ENCODE data around the gene TFDP3.

Gene TFDP3

DNA sequence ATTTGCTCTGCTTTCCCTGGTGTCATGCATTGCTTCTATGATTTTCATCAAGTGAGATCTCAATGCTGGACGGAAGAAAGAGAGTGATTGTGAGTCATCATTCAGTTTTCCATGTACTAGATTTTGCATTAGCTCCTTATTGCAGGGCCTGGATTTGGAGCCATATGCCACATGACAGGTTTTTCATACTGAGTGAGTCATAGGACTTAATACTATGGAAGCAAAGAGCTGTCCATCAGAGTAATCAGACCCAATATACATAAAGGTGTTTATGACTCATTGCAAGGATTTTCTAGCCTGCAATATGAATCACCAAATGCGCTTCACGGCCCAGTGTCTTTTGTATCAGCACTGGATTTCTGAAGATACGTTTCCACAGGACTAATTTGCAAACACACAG, 11.2 kb upstream of the TFDP3 start:
- H3K4me1 ChIP-seq (ENCODE audit: control insufficient read depth, insufficient read depth, low read length), result no peaks in the 10 kb centered on the region
- H3K4me3 ChIP-seq (ENCODE audit: low read length), result no peak overlapping the region
- H3K27me3 ChIP-seq (ENCODE audit: control insufficient read depth, insufficient read depth, low read length), result no peaks in the 10 kb centered on the region
- H3K9ac ChIP-seq (ENCODE audit: low read length), result no peak overlapping the region
- H3K36me3 ChIP-seq (ENCODE audit: control insufficient read depth, insufficient read depth, low read length), result no peaks in the 10 kb centered on the region
- no peak overlapping the region for H3K27ac ChIP-seq (ENCODE audit: low read depth, low read length)

DNA sequence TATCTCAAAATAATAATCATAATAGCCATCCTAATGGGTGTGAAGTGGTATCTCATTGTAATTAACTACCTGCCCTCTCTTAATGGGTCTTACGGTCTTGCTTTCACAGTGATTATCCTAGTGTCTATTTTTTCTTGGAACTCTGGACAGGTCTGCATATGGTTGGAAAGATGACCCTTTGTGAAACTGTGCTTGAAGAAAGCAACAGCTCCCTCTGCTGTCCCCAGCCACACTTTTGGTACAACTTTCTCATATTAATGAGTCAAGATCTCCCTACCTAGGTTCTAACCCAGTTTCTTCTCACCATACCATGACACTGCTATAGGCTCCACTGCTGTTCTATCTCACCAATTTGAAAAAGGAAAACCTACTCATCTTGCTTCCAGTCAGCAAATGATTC, 2.4 kb downstream of the TFDP3 start:
- Histone ChIP-seq H3K4me1 (ENCODE audit: control insufficient read depth, insufficient read depth, low read length) (no peaks in the 10 kb centered on the region), H3K27ac (ENCODE audit: low read depth, low read length) (no peak overlapping the region), H3K9ac (ENCODE audit: low read length) (no peak overlapping the region), H3K36me3 (ENCODE audit: control insufficient read depth, insufficient read depth, low read length) (no peaks in the 10 kb centered on the region), H3K27me3 (ENCODE audit: control insufficient read depth, insufficient read depth, low read length) (no peaks in the 10 kb centered on the region), H3K4me3 (ENCODE audit: low read length) (no peak overlapping the region)

DNA sequence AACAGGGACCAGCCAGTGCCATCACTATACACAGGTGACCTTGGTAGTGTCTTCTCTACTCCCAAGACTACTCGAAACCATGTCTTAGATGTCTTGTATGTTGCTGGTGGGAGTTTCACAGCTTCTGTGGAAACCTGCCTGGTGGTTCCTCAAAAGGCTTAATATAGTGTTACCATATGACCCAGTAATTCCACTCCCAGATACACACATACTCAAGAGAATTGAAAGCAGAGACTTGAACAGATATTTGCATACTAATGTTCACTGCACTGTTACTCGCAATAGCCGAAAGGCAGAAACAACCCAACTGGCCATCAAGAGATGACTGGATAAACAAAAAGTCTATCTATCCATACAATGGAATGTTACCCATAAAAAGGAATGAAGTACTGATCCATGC, 3.1 kb downstream of the TFDP3 start:
- no peak overlapping the region for H3K4me3 ChIP-seq (ENCODE audit: low read length)
- no peaks in the 10 kb centered on the region for H3K27me3 ChIP-seq (ENCODE audit: control insufficient read depth, insufficient read depth, low read length)
- H3K36me3 ChIP-seq (ENCODE audit: control insufficient read depth, insufficient read depth, low read length), result no peaks in the 10 kb centered on the region
- H3K4me1 ChIP-seq (ENCODE audit: control insufficient read depth, insufficient read depth, low read length), result no peaks in the 10 kb centered on the region
- no peak overlapping the region for H3K27ac ChIP-seq (ENCODE audit: low read depth, low read length)
- no peak overlapping the region for H3K9ac ChIP-seq (ENCODE audit: low read length)

DNA sequence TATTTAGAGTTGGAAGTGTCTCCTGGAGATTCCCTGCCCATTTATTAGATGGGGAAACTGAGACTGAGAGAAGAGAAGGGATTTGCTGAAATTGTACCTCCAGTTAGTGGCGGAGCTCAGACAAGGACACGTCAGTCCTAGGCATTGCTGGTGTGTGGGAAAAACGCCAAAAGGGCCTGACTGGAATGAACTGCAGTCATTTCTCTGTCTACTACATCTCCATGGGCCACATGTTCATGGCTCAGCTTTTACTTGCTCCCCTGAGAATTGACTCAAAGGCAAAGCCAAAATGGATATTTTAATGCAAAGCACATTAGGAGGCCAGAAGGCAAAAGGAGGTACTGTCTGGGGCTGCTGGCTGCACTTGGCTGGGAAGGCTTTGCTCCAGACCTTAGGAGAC, 3.9 kb downstream of the TFDP3 start:
- no peak overlapping the region for H3K27ac ChIP-seq (ENCODE audit: low read depth, low read length)
- H3K27me3 ChIP-seq (ENCODE audit: control insufficient read depth, insufficient read depth, low read length), result no peaks in the 10 kb centered on the region
- H3K4me1 ChIP-seq (ENCODE audit: control insufficient read depth, insufficient read depth, low read length), result no peaks in the 10 kb centered on the region
- no peak overlapping the region for H3K9ac ChIP-seq (ENCODE audit: low read length)
- H3K36me3 ChIP-seq (ENCODE audit: control insufficient read depth, insufficient read depth, low read length), result no peaks in the 10 kb centered on the region
- H3K4me3 ChIP-seq (ENCODE audit: low read length), result no peak overlapping the region

DNA sequence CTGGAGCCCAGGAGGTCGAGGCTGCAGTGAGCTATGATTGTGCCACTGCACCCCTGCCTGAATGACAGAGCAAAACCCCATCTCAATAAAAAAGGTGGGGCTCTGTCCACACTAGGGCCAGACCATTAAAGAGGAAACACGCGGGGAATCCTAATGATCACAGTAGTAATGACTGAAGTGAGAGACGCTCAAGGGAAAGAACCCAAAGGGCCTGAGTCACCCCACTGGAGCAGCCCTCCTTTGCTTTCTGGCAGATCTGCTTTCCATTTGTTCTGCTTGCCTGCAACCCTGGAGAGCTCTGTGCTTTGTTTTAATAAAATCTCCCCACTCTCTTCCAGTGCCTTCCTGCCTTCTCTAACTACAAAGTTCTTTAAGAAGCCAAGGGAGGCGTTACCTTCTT, 5.0 kb downstream of the TFDP3 start:
- H3K9ac ChIP-seq (ENCODE audit: low read length), result no peak overlapping the region

DNA sequence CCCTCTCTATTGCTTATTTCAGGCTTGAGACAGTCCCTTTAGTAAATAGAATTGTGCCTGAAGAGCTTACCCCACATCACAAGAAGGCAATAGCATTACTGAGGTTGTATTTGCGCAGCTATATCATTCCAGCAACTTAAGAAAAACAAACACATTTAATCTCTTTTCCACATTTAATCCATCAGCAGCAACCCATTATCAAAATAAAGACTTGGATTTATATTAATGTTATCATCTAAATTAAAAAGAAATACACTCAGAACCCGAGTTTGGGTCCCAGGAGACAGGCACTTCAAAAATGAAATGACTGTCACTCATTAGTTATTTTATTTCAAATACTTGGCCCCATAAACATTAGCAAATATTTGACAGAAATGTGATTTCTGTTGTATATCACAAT, 10.4 kb downstream of the TFDP3 start:
- Histone ChIP-seq H3K36me3 (ENCODE audit: control insufficient read depth, insufficient read depth, low read length) (no peaks in the 10 kb centered on the region), H3K27ac (ENCODE audit: low read depth, low read length) (no peak overlapping the region), H3K9ac (ENCODE audit: low read length) (no peak overlapping the region), H3K4me1 (ENCODE audit: control insufficient read depth, insufficient read depth, low read length) (no peaks in the 10 kb centered on the region), H3K27me3 (ENCODE audit: control insufficient read depth, insufficient read depth, low read length) (no peaks in the 10 kb centered on the region), H3K4me3 (ENCODE audit: low read length) (no peak overlapping the region)

More for the DNA sequence above, 5.0 kb downstream of the TFDP3 start:
- Histone ChIP-seq H3K4me3 (ENCODE audit: low read length) (no peak overlapping the region), H3K4me1 (ENCODE audit: control insufficient read depth, insufficient read depth, low read length) (no peaks in the 10 kb centered on the region), H3K27ac (ENCODE audit: low read depth, low read length) (no peak overlapping the region), H3K36me3 (ENCODE audit: control insufficient read depth, insufficient read depth, low read length) (no peaks in the 10 kb centered on the region), H3K27me3 (ENCODE audit: control insufficient read depth, insufficient read depth, low read length) (no peaks in the 10 kb centered on the region)

DNA sequence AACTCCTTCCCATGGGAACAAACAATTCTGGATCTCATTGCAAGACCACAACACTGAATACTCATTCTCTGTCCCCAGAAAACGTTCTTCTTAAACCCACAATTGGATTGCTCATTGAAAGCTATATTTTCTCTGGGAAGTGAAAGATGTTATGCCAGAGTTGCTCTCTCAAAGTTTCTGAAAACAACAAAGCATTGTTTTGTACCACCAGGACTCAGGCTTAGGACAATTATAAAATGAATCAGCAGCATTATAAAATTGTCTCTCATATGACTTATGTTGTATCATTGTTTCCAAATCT, 26.5 kb downstream of the TFDP3 start:
- peaks cover 6% of the 10 kb centered on the region for H3K27me3 ChIP-seq (ENCODE audit: control insufficient read depth, insufficient read depth, low read length)
- H3K4me3 ChIP-seq (ENCODE audit: low read length), result no peak overlapping the region
- no peaks in the 10 kb centered on the region for H3K4me1 ChIP-seq (ENCODE audit: control insufficient read depth, insufficient read depth, low read length)
- no peak overlapping the region for H3K9ac ChIP-seq (ENCODE audit: low read length)
- H3K27ac ChIP-seq (ENCODE audit: low read depth, low read length), result no peak overlapping the region
- H3K36me3 ChIP-seq (ENCODE audit: control insufficient read depth, insufficient read depth, low read length), result no peaks in the 10 kb centered on the region

DNA sequence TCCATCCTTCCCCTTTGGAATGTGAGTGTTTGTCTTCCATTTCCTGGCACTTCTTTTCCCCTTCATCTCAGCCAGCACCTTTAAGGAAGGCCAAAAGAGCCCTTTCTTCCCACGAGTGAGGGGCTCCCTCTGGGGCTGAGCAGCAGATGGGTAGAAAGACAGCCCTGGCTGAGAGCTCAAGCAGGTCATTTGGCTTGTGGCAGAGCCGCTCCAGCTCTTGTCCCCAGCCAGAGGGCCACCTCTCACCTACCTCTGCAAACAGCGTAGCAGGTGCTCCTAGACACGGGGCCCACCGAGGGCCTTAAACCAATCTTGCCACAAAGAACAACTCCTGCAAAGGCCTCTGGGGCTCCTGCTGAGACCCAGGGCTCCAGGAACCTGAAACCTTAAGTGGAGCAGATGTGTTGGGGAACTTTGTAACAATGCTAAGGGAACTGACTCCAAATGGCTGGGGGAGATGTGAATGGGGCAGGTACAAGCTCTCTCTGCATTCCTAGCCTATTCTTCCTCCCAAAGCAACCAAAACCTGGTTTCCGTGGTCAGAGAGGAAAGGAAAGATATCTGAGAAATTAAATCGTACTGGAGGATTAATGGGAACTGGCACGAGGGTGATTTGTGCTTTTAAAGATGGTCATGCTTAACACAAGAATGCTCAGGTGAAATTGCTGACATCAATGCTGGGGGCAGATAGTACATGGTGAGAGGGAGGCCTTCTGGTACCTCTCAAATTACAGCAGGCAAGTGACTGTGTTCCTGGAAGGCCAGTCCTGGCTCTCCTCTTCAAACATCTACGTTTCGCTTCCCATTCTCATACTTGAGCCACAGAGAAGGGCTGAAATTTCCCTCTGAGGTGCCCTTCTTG, 27.0 kb downstream of the TFDP3 start:
- no peak overlapping the region for H3K9ac ChIP-seq (ENCODE audit: low read length)
- H3K27ac ChIP-seq (ENCODE audit: low read depth, low read length), result no peak overlapping the region
- peaks cover 6% of the 10 kb centered on the region for H3K27me3 ChIP-seq (ENCODE audit: control insufficient read depth, insufficient read depth, low read length)
- no peaks in the 10 kb centered on the region for H3K4me1 ChIP-seq (ENCODE audit: control insufficient read depth, insufficient read depth, low read length)
- H3K4me3 ChIP-seq (ENCODE audit: low read length), result no peak overlapping the region
- no peaks in the 10 kb centered on the region for H3K36me3 ChIP-seq (ENCODE audit: control insufficient read depth, insufficient read depth, low read length)

DNA sequence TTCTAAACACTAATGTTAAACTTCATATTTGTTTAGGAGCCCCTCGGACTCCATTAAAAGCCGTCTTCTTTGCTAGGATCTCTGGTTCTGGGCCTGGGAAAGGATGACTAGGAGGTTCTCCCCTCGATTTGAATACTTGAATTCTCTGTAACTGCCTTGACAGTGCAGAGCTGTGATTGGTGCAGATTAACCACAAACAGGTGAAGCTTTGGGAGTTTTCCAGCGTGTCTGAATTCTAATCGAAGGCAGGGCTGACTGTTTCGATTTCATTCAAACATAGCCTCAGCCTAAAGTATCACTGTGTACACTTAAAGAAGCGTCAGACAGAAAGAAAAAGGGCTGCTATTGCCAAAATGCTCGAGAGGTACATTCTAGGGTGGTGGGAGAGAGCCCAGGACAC, 29.0 kb downstream of the TFDP3 start:
- Histone ChIP-seq H3K9ac (ENCODE audit: low read length) (no peak overlapping the region), H3K4me1 (ENCODE audit: control insufficient read depth, insufficient read depth, low read length) (no peaks in the 10 kb centered on the region), H3K27ac (ENCODE audit: low read depth, low read length) (no peak overlapping the region), H3K36me3 (ENCODE audit: control insufficient read depth, insufficient read depth, low read length) (no peaks in the 10 kb centered on the region), H3K27me3 (ENCODE audit: control insufficient read depth, insufficient read depth, low read length) (peaks cover 2% of the 10 kb centered on the region), H3K4me3 (ENCODE audit: low read length) (no peak overlapping the region)

DNA sequence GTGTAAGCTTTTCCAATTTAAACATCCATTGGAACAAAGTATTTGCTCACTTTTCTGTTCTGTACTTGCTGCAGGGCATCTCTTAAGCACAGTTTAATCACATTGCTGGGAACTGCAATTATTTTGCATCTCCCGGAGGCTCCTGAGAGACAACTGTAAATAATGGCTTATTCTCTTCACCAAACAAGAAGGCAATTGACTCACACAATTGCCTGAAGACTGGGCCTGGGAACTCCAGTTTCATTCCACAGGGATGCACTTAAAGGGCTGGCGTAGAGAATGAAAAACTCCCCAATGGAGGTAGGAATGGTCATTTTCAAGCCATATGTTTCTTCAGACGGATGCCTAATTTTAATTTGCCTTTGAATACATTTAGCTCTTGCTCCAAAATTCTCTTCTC, 29.5 kb downstream of the TFDP3 start:
- H3K36me3 ChIP-seq (ENCODE audit: control insufficient read depth, insufficient read depth, low read length), result no peaks in the 10 kb centered on the region
- peaks cover 2% of the 10 kb centered on the region for H3K27me3 ChIP-seq (ENCODE audit: control insufficient read depth, insufficient read depth, low read length)
- H3K4me3 ChIP-seq (ENCODE audit: low read length), result no peak overlapping the region
- H3K9ac ChIP-seq (ENCODE audit: low read length), result no peak overlapping the region
- H3K27ac ChIP-seq (ENCODE audit: low read depth, low read length), result no peak overlapping the region
- H3K4me1 ChIP-seq (ENCODE audit: control insufficient read depth, insufficient read depth, low read length), result no peaks in the 10 kb centered on the region

DNA sequence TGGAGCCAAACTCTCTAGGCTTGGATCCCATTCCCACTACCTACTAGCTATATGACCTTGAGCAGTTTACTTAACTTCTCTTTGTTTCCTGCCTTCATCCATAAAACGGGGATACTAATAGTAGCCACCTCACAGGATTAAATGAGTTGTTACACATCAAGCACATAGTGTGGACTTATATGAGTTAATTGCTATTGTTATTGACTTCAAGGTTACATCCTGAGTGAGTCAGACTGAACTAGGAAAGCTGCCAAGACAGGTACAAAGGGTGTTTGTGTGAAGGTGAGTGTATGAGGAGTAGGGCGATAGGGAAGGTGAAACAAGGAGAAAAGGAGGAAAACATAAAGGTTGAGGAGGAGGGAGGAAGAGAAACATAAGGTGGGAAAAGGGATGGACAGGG, 32.2 kb downstream of the TFDP3 start:
- H3K4me3 ChIP-seq (ENCODE audit: low read length), result no peak overlapping the region
- no peak overlapping the region for H3K27ac ChIP-seq (ENCODE audit: low read depth, low read length)
- peaks cover 2% of the 10 kb centered on the region for H3K27me3 ChIP-seq (ENCODE audit: control insufficient read depth, insufficient read depth, low read length)
- no peaks in the 10 kb centered on the region for H3K4me1 ChIP-seq (ENCODE audit: control insufficient read depth, insufficient read depth, low read length)
- no peak overlapping the region for H3K9ac ChIP-seq (ENCODE audit: low read length)
- H3K36me3 ChIP-seq (ENCODE audit: control insufficient read depth, insufficient read depth, low read length), result no peaks in the 10 kb centered on the region

DNA sequence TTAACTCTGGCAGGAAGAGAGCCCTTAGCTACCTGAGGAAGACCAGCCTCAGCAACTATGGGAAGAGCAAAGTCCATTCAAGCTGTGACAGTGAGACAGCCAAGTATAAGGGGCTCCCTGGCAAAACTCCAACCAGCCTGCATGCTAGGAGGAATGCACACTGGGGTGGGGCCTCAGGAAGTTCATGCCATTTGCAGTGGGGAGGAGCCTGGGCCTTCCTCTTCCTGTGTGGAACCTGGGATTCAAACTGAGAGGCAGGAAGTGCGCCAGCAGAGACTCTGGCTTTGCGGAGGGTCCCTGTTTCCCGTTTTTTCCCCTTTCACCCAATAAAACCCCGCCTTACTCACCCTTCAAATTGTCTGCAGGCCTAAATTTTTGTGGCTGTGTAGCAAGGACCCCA, 33.0 kb downstream of the TFDP3 start:
- no peak overlapping the region for H3K27ac ChIP-seq (ENCODE audit: low read depth, low read length)
- H3K4me1 ChIP-seq (ENCODE audit: control insufficient read depth, insufficient read depth, low read length), result no peaks in the 10 kb centered on the region
- H3K27me3 ChIP-seq (ENCODE audit: control insufficient read depth, insufficient read depth, low read length), result no peaks in the 10 kb centered on the region
- H3K9ac ChIP-seq (ENCODE audit: low read length), result no peak overlapping the region
- no peaks in the 10 kb centered on the region for H3K36me3 ChIP-seq (ENCODE audit: control insufficient read depth, insufficient read depth, low read length)
- H3K4me3 ChIP-seq (ENCODE audit: low read length), result no peak overlapping the region

DNA sequence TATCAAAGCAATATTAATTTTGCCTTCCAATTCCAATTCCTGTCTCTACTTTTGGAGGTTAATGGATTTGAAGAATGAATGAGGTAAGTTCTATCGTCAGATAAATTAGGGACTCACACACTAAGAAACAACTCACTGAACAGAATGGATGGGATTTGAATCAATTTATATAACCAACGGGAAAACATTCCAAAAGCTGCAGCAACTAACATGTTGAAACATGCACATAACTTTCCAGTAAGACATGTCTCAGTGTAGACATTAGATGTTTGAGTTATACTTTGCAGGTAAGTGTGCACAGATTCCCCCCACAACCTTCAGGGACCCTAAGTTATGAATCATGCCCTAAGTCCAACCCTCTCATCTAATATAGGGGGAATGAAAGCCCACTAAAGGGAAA, 34.3 kb downstream of the TFDP3 start:
- no peak overlapping the region for H3K9ac ChIP-seq (ENCODE audit: low read length)
- no peak overlapping the region for H3K27ac ChIP-seq (ENCODE audit: low read depth, low read length)
- H3K4me1 ChIP-seq (ENCODE audit: control insufficient read depth, insufficient read depth, low read length), result no peaks in the 10 kb centered on the region
- no peaks in the 10 kb centered on the region for H3K27me3 ChIP-seq (ENCODE audit: control insufficient read depth, insufficient read depth, low read length)
- no peaks in the 10 kb centered on the region for H3K36me3 ChIP-seq (ENCODE audit: control insufficient read depth, insufficient read depth, low read length)
- no peak overlapping the region for H3K4me3 ChIP-seq (ENCODE audit: low read length)
